ENCODE measurements around the gene ARGLU1.

ARGLU1 gene

GRCh38 chr13:106524108-106524507 lies 43.8 kb downstream of the ARGLU1 start:
- no peak for DNase-seq (ENCODE audit: low spot score)

GRCh38 chr13:106523576-106523975 lies 44.4 kb downstream of the ARGLU1 start:
- no peak for DNase-seq (ENCODE audit: low spot score)

- DNase-seq (ENCODE audit: low spot score), result no peak
These were observed 44.9 kb downstream of the ARGLU1 start for GRCh38 chr13:106522898-106523525.

GRCh38 chr13:106522112-106522705 lies 45.7 kb downstream of the ARGLU1 start:
- no peak for DNase-seq (ENCODE audit: low spot score)

- DNase-seq (ENCODE audit: low spot score), result no peak
These were observed 46.7 kb downstream of the ARGLU1 start for GRCh38 chr13:106521095-106521799.

GRCh38 chr13:106520251-106521054 lies 47.5 kb downstream of the ARGLU1 start:
- DNase-seq (ENCODE audit: low spot score), result no peak

GRCh38 chr13:106518512-106518911 lies 49.4 kb downstream of the ARGLU1 start:
- DNase-seq (ENCODE audit: low spot score), result no peak

- DNase-seq (ENCODE audit: low spot score), result no peak
These were observed 50.7 kb downstream of the ARGLU1 start for GRCh38 chr13:106517109-106517847.

GRCh38 chr13:106515635-106516254 lies 52.2 kb downstream of the ARGLU1 start:
- no peak for DNase-seq (ENCODE audit: low spot score)

GRCh38 chr13:106514928-106515634 lies 52.9 kb downstream of the ARGLU1 start:
- DNase-seq (ENCODE audit: low spot score), result no peak

- no peak for DNase-seq (ENCODE audit: low spot score)
These were observed 54.6 kb downstream of the ARGLU1 start for GRCh38 chr13:106513025-106513983.

GRCh38 chr13:106507560-106508274 lies 60.2 kb downstream of the ARGLU1 start:
- DNase-seq (ENCODE audit: low spot score), result no peak

GRCh38 chr13:106506286-106506685 lies 61.7 kb downstream of the ARGLU1 start:
- no peak for DNase-seq (ENCODE audit: low spot score)

- no peak for DNase-seq (ENCODE audit: low spot score)
These were observed 62.2 kb downstream of the ARGLU1 start for GRCh38 chr13:106505732-106506131.

GRCh38 chr13:106505295-106505694 lies 62.6 kb downstream of the ARGLU1 start:
- no peak for DNase-seq (ENCODE audit: low spot score)

GRCh38 chr13:106503730-106504453 lies 64.0 kb downstream of the ARGLU1 start:
- no peak for DNase-seq (ENCODE audit: low spot score)

- DNase-seq (ENCODE audit: low spot score), result no peak
These were observed 64.7 kb downstream of the ARGLU1 start for GRCh38 chr13:106503272-106503671.

GRCh38 chr13:106500445-106500844 lies 67.5 kb downstream of the ARGLU1 start:
- DNase-seq (ENCODE audit: low spot score), result no peak
